ENCODE measurements around the gene EPHB4. TPM values are rescaled to one million over a fixed set of nuclear protein-coding genes. Genes with fewer than 3 reads are reported as not detected.

Gene EPHB4
- total and polyA plus RNA-seq, 11 donors, result 10.7 to 76.2 (median 21.4) TPM

GRCh38 chr7:100874300-100874576 lies 46.9 kb upstream of the EPHB4 start:
- Histone ChIP-seq H3K27me3 (no peaks in the 10 kb centered on the region), H3K4me3 (peak overlapping the region; percentile 60 to 100 (median 86)), H3K27ac (peak overlapping the region; percentile 89 to 99 (median 95)), H3K4me1 (peaks cover 3 to 49% (median 35%) of the 10 kb centered on the region in 12 donors), H3K36me3 (peaks cover 0 to 71% (median 65%) of the 10 kb centered on the region in 9 donors), H3K9me3 (no peaks in the 10 kb centered on the region)
- TF ChIP-seq, protein P1, sequence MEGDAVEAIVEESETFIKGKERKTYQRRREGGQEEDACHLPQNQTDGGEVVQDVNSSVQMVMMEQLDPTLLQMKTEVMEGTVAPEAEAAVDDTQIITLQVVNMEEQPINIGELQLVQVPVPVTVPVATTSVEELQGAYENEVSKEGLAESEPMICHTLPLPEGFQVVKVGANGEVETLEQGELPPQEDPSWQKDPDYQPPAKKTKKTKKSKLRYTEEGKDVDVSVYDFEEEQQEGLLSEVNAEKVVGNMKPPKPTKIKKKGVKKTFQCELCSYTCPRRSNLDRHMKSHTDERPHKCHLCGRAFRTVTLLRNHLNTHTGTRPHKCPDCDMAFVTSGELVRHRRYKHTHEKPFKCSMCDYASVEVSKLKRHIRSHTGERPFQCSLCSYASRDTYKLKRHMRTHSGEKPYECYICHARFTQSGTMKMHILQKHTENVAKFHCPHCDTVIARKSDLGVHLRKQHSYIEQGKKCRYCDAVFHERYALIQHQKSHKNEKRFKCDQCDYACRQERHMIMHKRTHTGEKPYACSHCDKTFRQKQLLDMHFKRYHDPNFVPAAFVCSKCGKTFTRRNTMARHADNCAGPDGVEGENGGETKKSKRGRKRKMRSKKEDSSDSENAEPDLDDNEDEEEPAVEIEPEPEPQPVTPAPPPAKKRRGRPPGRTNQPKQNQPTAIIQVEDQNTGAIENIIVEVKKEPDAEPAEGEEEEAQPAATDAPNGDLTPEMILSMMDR (IDR thresholded peaks at IDR 0.05), result no peak
- no peak for TF ChIP-seq POLR2A (IDR thresholded peaks at IDR 0.05)
- ATAC-seq (peak in 3 of 4 donors; percentile 0 to 3 (median 1)), DNase-seq (no peak)
- intact Hi-C loops (cut with DNase I), result no loop called here
- 55 to 62% (median 58%) methylated on average over 8 of the region's 8 CpGs for WGBS, 4 donors

- 83 to 91% (median 89%) methylated on average over 10 of the region's 10 CpGs for WGBS, 4 donors
- DNase-seq, result no peak
- Histone ChIP-seq H3K4me1 (peaks cover 4 to 49% (median 36%) of the 10 kb centered on the region in 12 donors), H3K4me3 (peak overlapping the region; percentile 60 to 100 (median 86)), H3K27ac (peak overlapping the region in 11 of 12 donors; percentile 89 to 99 (median 95)), H3K9me3 (no peaks in the 10 kb centered on the region), H3K36me3 (peaks cover 0 to 71% (median 60%) of the 10 kb centered on the region in 9 donors), H3K27me3 (no peaks in the 10 kb centered on the region)
- no peak for ATAC-seq
- intact Hi-C loops (cut with DNase I), result no loop called here
- TF ChIP-seq, protein P1 (IDR thresholded peaks at IDR 0.05), result no peak
- TF ChIP-seq POLR2A (IDR thresholded peaks at IDR 0.05), result no peak
These were observed 46.4 kb upstream of the EPHB4 start for GRCh38 chr7:100873599-100874299.

DNA sequence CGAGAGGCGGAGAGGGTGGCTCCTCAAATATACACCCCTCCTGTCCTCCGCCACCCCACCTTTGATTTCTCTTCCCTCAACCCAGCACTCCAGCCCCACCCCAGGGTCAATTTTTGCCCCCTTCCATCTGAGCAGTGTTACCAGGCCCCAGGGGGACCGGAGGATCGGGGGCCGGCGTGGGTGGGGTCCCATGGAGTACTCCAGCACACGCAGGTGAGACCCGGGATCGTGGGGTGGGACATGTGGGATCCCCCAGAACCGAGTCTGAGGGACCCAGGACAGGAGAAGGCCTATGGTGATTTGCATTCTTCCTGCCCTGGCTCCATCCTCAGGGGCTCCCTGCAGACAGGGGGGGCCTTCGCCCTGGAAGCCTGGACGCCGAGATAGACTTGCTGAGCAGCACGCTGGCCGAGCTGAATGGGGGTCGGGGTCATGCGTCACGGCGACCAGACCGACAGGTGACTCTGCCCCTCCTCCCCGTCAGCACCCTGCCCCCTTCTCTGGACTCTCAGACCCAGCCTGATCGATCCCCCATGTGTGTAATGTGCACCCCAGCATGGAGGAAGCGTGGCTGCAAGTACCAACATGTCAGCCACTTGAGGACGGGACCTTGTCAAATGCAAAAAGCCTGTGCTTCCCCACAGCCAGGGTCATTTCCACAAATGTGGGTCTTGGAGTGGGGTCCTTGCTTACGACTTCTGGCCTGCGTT lies 40.6 kb upstream of the EPHB4 start:
- H3K9me3 ChIP-seq, result no peaks in the 10 kb centered on the region
- peak in 3 of 4 donors; percentile 2 to 13 (median 9) for ATAC-seq
- DNase-seq, result no peak
- intact Hi-C loops (cut with DNase I), result no loop called here
- H3K27me3 ChIP-seq, result no peaks in the 10 kb centered on the region
- peak overlapping the region; percentile 89 to 100 (median 96) for H3K27ac ChIP-seq
- 21 to 23% (median 22%) methylated on average over 13 to 27 of the region's 27 CpGs for WGBS, 4 donors
- TF ChIP-seq, protein P1 (IDR thresholded peaks at IDR 0.05), result no peak
- TF ChIP-seq POLR2A (IDR thresholded peaks at IDR 0.05), result no peak
- peak overlapping the region; percentile 62 to 100 (median 86) for H3K4me3 ChIP-seq
- H3K4me1 ChIP-seq, result peaks cover 8 to 50% (median 23%) of the 10 kb centered on the region in 12 donors
- peaks cover 0 to 52% (median 30%) of the 10 kb centered on the region in 9 donors for H3K36me3 ChIP-seq
